ENCODE data around the gene CEMIP2. TPM values are rescaled to one million over a fixed set of nuclear protein-coding genes. Genes with fewer than 3 reads are reported as not detected.

Gene CEMIP2
- total RNA-seq, 2 donors from 2014 or later = 15.6 to 87.7 TPM

DNA sequence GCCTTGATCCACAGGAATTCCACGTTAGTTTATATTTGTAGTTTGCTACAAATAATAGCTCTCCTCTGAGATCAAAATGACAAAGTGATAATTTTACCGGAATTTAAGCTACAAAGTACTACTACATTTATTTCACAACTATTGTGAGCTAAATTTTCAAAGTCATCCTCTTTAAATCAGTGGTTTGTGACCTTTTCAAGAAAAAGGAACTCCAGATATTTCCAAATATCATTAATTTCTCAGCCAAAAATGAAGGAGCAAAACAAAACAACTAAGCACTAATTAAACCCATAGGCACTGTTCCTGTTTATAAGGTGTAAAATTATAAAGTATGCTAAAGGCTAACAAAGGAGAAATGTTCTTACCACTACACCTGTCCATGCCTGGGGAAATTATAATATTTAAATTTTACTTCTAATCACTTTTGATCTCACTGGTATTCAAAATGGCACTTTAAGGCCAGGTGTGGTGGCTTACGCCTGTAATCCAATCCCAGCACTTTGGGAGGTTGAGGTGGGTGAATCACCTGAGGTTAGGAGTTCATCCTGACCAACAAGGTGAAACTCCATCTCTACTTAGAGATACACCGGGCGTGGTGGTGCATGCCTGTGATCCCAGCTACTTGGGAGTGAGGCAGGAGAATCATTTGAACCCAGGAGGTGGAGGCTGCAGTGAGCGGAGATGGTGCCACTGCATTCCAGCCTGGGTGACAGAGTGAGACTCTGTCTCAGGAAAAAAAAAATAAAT lies 77.5 kb downstream of the CEMIP2 start:
- Histone ChIP-seq H3K9me3 (no peaks in the 10 kb centered on the region), H3K4me1 (no peaks in the 10 kb centered on the region), H3K27ac (no peak overlapping the region), H3K27me3 (no peaks in the 10 kb centered on the region), H3K36me3 (peaks cover 8% of the 10 kb centered on the region), H3K4me3 (no peak overlapping the region)
- no peak for DNase-seq (ENCODE audit: low spot score)
- TF ChIP-seq, protein P1, sequence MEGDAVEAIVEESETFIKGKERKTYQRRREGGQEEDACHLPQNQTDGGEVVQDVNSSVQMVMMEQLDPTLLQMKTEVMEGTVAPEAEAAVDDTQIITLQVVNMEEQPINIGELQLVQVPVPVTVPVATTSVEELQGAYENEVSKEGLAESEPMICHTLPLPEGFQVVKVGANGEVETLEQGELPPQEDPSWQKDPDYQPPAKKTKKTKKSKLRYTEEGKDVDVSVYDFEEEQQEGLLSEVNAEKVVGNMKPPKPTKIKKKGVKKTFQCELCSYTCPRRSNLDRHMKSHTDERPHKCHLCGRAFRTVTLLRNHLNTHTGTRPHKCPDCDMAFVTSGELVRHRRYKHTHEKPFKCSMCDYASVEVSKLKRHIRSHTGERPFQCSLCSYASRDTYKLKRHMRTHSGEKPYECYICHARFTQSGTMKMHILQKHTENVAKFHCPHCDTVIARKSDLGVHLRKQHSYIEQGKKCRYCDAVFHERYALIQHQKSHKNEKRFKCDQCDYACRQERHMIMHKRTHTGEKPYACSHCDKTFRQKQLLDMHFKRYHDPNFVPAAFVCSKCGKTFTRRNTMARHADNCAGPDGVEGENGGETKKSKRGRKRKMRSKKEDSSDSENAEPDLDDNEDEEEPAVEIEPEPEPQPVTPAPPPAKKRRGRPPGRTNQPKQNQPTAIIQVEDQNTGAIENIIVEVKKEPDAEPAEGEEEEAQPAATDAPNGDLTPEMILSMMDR (IDR thresholded peaks at IDR 0.05) = no peak

DNA sequence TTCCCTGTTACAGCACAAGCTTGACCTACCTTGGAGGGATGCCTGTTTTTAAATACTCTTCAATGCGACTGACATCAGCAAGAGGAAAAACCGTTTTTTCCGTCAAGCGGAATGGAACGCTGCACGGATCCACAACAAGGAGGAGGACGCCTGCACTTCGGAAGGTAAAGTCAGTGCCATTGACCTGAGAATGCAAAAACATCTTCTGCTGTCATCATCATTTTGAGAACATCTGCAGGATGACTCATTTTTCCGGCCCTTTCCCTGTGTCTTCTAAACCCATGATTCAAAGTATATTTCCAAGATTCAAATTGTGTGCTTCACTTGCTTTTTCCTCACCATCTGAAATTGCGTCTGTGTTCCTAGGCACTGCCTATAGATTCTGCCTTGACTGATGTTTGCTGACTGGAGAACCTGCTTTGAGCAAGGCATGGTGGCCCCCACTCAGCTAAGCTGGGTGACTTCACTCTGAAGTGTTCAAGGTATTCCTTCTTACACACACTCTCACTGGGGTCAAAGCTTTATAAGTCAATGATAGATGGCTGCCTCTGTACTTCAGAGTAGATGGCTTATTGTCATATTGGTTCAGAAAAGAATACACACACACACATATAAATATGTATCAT lies 78.1 kb downstream of the CEMIP2 start:
- H3K36me3 ChIP-seq = peaks cover 6% of the 10 kb centered on the region

DNA sequence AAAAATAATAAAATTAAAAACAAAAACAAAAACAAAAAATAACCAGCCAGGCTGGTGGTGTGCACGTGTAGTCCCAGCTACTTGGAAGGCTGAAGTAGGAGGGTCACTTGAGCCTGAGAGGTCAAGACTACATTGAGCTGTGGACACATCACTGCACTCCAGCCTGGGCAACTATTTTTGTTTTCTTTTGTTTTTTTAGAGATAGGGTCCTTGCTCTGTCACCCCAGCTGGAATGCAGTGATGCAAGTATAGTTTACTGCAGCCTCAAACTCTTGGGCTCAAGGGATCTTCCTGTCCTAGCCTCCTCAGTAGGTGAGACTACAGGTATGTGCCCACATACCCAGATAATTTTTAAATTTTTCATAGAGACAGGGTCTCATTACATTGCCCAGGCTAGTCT lies 80.6 kb downstream of the CEMIP2 start:
- H3K4me1 ChIP-seq = peaks cover 0 to 12% of the 10 kb centered on the region in 2 donors
- H3K4me3 ChIP-seq = no peak overlapping the region
- no peak for DNase-seq (ENCODE audit: low spot score)
- H3K36me3 ChIP-seq = peaks cover 6% of the 10 kb centered on the region
- no peak overlapping the region for H3K27ac ChIP-seq
- TF ChIP-seq, protein P1 (IDR thresholded peaks at IDR 0.05) = no peak
- H3K27me3 ChIP-seq = no peaks in the 10 kb centered on the region
- H3K9me3 ChIP-seq = no peaks in the 10 kb centered on the region

More for the DNA sequence above, 78.1 kb downstream of the CEMIP2 start:
- TF ChIP-seq, protein P1 (IDR thresholded peaks at IDR 0.05) = no peak
- DNase-seq (ENCODE audit: low spot score) = no peak
- Histone ChIP-seq H3K27me3 (no peaks in the 10 kb centered on the region), H3K27ac (no peak overlapping the region), H3K4me1 (no peaks in the 10 kb centered on the region), H3K4me3 (no peak overlapping the region), H3K9me3 (no peaks in the 10 kb centered on the region)

DNA sequence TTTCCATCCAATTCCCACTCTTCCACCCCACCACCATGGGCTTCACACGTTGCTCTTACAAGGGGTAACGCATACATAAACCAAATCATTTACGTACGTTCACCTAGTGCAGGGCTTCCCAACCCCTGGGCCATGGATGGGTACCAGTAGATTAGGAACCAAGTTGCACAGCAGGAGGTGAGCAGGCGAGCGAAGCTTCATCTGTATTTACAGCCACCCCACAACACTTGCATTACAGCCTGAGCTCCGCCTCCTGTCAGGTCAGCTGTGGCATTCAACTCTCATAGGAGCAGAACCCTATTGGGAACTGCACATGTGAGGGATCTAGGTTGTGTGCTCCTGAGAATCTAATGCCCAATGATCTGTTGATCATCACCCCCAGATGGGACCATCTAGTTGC lies 82.3 kb downstream of the CEMIP2 start:
- Histone ChIP-seq H3K27me3 (no peaks in the 10 kb centered on the region), H3K27ac (no peak overlapping the region), H3K9me3 (no peaks in the 10 kb centered on the region), H3K36me3 (peaks cover 6% of the 10 kb centered on the region), H3K4me1 (peaks cover 0 to 16% of the 10 kb centered on the region in 2 donors), H3K4me3 (no peak overlapping the region)
- DNase-seq (ENCODE audit: low spot score) = no peak
- TF ChIP-seq, protein P1 (IDR thresholded peaks at IDR 0.05) = no peak

GRCh38 chr9:71685394-71685793 lies 82.9 kb downstream of the CEMIP2 start:
- TF ChIP-seq, protein P1 (IDR thresholded peaks at IDR 0.05) = no peak
- Histone ChIP-seq H3K4me1 (peaks cover 0 to 22% of the 10 kb centered on the region in 2 donors), H3K27me3 (no peaks in the 10 kb centered on the region), H3K27ac (no peak overlapping the region), H3K9me3 (no peaks in the 10 kb centered on the region), H3K4me3 (no peak overlapping the region), H3K36me3 (peaks cover 6% of the 10 kb centered on the region)
- no peak for DNase-seq (ENCODE audit: low spot score)
